ENCODE data around the gene GJB6.
"Not testable (repeated sequence)": the region's sequence is repeated elsewhere in the genome, so short reads cannot be mapped to it uniquely, and the experiment has no call there.

The GJB6 gene

DNA sequence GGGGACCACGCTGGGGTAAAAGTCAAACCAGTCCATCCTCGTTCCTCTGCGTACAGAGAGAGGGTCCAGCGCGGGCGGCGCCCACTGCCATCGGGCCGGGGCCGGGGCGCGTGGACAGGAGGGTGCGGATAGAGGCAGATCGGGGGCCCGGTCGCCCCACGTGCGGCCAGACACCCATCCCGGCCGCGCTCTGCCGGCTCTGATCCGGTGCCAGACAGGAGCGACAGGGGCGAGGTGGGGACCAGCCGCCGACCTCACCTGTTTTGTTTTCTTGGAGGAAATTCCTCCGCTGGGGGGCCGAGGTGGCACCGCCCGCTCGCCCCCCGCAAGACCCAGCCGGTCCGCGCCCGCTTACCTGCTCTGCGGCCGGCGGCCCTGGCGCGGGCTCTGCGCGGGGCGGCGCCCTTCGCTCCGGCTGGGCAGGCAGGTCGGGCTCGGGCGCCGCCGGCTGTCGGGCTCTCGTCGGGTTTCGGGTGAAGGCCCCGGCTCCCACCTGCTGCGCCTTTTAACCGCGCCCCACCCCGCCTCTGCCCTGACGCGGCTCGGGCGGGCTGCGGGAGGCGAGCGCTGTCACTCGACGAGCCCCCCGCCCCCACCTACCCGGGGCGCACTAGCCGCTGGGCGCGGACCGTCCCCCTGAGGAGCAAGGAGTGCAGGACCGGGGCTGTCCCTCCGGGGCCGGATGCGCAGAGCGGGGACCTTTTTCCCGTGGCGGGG is at the start of gene GJB6:
Gene GJB6 (minus strand): TSS at position 481 of the 717 bp plus-strand sequence. CDS start 8,839 bp downstream, outside the sequence.
- DNase-seq = no peak

- not testable (repeated sequence) for DNase-seq
Observed at GRCh38 chr13:20276901-20277300, 44.8 kb upstream of the GJB6 start.

DNA sequence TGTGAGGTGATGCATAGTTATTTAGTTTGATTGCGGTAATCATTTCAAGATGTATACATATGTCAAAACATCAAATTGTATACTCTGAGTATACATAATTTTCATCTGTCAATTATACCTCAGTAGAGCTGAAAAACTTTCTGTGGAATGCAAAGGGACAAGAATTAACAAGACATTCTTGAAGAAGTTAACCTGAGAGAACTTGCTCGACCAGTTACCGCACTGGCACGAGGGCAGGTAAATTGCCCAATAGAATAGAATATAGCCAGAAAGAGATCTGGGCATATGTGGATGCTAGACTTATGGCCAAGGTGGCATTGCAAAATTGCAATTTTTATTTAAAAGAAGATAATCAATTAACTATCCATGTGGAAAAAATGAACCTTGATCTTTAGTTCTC is 42.3 kb upstream of the GJB6 start:
- no peak for DNase-seq

DNA sequence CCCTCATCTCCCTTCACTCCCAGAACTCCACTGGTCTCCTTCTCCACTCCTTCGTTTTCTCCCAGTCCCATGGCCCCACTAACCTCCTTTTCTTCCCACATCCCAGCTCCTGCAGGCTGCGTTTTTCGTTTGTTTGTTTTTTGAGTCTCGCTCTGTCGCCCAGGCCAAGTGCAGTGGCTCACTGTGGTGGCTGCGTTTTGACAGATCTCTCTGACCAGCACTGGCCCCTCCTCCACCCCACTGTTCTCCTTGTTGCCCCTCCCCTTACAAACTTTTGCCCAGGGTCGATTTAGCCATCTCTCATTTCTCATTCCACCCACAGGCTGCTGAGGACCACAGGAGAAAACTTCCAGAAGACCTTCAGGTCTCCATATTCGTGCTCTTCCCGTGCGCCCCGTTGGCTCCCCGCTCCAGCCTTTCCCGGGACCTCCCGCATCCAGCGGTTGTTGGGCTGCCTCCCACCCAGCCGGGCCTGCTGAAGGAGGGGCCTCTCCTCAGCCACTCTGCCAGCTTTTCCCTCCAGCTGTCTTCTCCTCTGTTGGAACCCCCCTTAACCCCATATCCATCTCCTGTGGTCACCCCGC is 40.6 kb upstream of the GJB6 start:
- DNase-seq = no peak

DNA sequence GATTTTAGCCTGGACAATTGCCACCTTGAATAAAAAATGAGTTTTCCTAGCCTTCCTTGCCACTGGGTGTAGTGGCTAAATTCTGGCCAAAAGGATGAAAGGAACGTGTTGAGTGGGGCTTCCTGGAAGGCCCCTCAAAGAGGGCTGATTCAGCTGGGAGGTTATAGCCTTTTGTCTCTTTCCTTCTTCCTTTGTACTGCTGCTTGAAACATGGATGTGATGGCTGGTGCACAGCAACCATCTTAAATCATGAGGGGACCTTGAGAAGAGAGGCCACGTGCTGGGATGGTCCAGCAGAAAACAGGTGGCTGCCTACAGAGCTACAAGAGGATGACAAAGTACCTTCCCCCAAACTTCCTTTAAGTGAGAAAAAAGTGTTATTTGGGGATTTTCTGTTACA is 40.0 kb upstream of the GJB6 start:
- no peak for DNase-seq

- DNase-seq = no peak
Observed at GRCh38 chr13:20271441-20271840, 39.3 kb upstream of the GJB6 start.

- DNase-seq = no peak
Observed at GRCh38 chr13:20270163-20270865, 38.2 kb upstream of the GJB6 start.

GRCh38 chr13:20264271-20265018 is 32.3 kb upstream of the GJB6 start:
- no peak for DNase-seq

- no peak for DNase-seq
Observed at GRCh38 chr13:20263393-20264044, 31.4 kb upstream of the GJB6 start.

- no peak for DNase-seq
Observed at GRCh38 chr13:20258963-20259288, 26.8 kb upstream of the GJB6 start.

DNA sequence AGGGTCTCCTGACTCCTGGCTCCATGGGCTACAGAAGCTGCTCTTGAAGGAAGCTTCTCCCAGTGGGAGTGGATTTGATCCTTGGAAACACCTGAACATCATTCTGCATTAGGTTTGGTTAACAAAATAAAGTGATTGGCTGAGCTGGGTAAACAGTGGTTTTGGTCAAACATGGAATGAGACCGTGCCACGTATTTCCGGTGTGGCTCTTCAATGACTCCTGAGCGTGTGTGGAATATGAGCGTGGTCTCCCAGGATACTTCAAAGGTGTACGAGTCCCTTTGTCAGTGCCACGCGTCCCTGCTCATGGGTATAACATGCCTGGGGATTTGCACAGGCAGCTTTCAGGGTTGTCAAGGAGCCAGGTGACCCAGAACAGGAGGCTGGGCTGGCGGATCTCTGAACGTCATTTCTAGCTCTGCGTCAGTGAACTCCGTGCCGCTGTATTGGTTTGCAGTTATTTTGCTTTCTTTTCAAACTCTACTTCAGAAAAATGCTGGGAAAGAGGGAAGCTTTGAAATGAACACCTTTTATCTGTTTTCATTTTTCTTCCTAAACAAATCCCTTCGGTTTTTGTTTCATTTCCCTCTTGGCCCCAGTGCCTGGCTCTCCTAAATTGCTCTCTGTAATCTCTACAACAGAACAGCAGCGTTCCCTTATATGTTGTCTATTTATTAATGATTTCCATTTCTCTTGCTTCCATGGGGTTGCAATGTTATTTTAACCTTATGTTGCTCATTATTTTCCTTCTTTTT is 26.3 kb upstream of the GJB6 start:
- DNase-seq = no peak

DNA sequence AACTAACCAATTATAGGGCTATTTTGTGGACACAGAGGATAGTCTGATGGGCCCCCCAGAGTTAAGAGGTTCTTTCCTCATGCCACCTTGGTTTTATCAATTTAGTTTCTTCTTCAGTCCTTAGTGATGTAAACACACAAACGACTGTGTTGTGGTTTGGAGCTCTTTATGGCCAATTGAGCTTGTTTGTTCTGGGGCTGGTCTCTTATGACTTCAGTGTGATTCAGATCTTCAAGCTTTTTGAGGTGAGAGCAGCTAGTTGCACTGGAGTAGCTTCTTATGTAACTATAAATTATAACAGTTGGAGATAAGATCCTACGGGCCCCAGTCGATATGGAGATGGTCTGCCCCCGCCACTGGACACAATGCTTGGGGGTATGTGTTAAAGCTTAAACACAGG is 22.0 kb upstream of the GJB6 start:
- no peak for DNase-seq

- DNase-seq = no peak
Observed at GRCh38 chr13:20249913-20250312, 17.8 kb upstream of the GJB6 start.

GRCh38 chr13:20247963-20248362 is 15.8 kb upstream of the GJB6 start:
- no peak for DNase-seq

DNA sequence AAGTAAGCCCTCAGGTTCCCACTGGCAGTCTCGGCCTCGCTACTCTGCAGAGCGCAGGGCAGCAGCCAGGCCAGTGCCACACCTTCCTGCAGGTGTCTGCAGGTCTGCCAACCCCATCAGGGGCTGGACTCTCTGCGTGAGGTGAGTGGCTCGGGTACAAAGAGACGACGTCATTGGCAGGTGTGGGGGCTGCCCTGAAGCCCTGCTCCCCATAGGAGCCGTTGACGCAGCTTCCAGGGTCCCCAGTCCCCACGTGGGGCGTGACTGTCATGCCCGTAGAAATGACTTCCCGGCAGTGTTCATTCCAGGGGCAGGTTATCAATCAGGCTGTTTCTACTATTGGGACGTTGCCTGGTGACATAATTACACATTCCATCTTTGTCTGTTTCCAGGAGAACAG is 15.3 kb upstream of the GJB6 start:
- no peak for DNase-seq

DNA sequence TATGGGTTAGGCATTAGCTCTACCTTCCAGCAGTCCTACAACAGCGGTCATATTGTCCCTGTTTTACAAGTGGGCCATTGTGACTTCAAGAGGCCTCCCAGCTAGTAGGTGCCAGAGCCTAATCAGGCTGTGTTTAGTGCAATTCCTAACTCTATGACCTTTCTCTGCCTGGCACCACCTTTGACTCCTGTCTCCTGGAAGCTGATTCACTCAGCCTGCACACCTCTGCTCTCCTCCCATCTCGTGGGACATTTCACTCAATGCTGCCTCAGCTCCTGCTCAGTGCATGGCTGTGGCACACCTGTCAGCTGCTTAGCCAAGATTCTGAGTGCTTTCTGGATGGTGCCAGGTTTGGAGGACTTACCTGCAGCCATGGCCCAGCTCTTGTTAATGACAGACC is 9.5 kb upstream of the GJB6 start:
- no peak for DNase-seq

- no peak for DNase-seq
Observed at GRCh38 chr13:20239748-20240147, 7.6 kb upstream of the GJB6 start.

- no peak for DNase-seq
Observed at GRCh38 chr13:20232556-20233277, 598 bp upstream of the GJB6 start.

GRCh38 chr13:20230913-20231838 is 943 bp downstream of the GJB6 start:
- no peak for DNase-seq

- no peak for DNase-seq
Observed at GRCh38 chr13:20227730-20228129, 4.4 kb downstream of the GJB6 start.

GRCh38 chr13:20227288-20227687 is 4.8 kb downstream of the GJB6 start:
- DNase-seq = no peak
